CD14-positive monocyte (primary cell): ENCODE data around the gene DLG1. TPM values are rescaled to one million over a fixed set of nuclear protein-coding genes. Genes with fewer than 3 reads are reported as not detected.
"Not testable (repeated sequence)": the region's sequence is repeated elsewhere in the genome, so short reads cannot be mapped to it uniquely, and the experiment has no call there.

ENCODE experiments used
- DNase-seq, 3 donors: peaks; one replicate each; pipeline ENCODE4 v3.0.0-alpha.2; 2011 to 2022
- H2AFZ ChIP-seq: 2 replicates; pipeline ENCODE4 v1.6.0; 2012; ENCODE audit warnings: mild to moderate bottlenecking, low read depth, low read length, inconsistent platforms; ENCODE audit not compliant: insufficient read depth, poor library complexity, severe bottlenecking
- H3K27ac ChIP-seq, 2 donors: 1 replicate in 1 of 2; 2 replicates in 1 of 2; pipeline ENCODE4 v1.5.1; 2012 to 2013; ENCODE audit warnings: low read length in 2 of 2, control low read depth in 1 of 2, inconsistent platforms in 1 of 2, low read depth in 1 of 2, mild to moderate bottlenecking in 1 of 2
- H3K27me3 ChIP-seq, 2 donors: one replicate each; pipeline versions ENCODE4 v1.6.0 to v1.6.1; 2011 to 2013; ENCODE audit warnings: low read length in 2 of 2; ENCODE audit not compliant: control insufficient read depth in 2 of 2, insufficient read depth in 2 of 2
- H3K36me3 ChIP-seq, 2 donors: replicated peaks in 1 of 2; 1 replicate in 1 of 2; 2 replicates in 1 of 2; pipeline versions ENCODE4 v1.5.1 to v1.6.1; 2012 to 2013; ENCODE audit warnings: low read length in 2 of 2, control low read depth in 1 of 2, inconsistent platforms in 1 of 2, mild to moderate bottlenecking in 1 of 2; ENCODE audit not compliant: insufficient read depth in 2 of 2, control insufficient read depth in 1 of 2
- H3K4me1 ChIP-seq, 2 donors: 1 replicate in 1 of 2; 2 replicates in 1 of 2; pipeline versions ENCODE4 v1.5.1 to v1.6.1; 2012 to 2013; ENCODE audit warnings: low read length in 2 of 2, control low read depth in 1 of 2, inconsistent platforms in 1 of 2, mild to moderate bottlenecking in 1 of 2, moderate library complexity in 1 of 2; ENCODE audit not compliant: insufficient read depth in 2 of 2, control insufficient read depth in 1 of 2
- H3K4me2 ChIP-seq: replicated peaks from 2 replicates; pipeline ENCODE3; 2012; ENCODE audit warnings: low read length, moderate library complexity, mild to moderate bottlenecking; ENCODE audit not compliant: poor library complexity, severe bottlenecking; ENCODE audit errors: extremely low read depth
- H3K4me3 ChIP-seq, 3 experiments: fragments of 200-600 bp in 1 of 3; sonication (generic) in 1 of 3; replicated peaks in 1 of 3; 1 replicate in 2 of 3; 2 replicates in 1 of 3; pipeline ENCODE4 v1.5.1; 2011 to 2013; ENCODE audit warnings: low read length in 3 of 3, mild to moderate bottlenecking in 3 of 3, control low read depth in 2 of 3, low read depth in 2 of 3, inconsistent platforms in 1 of 3, moderate library complexity in 1 of 3
- H3K79me2 ChIP-seq: 2 replicates; pipeline ENCODE4 v1.6.0; 2012; ENCODE audit warnings: mild to moderate bottlenecking, control low read depth, inconsistent platforms, low read length, moderate library complexity; ENCODE audit not compliant: insufficient read depth
- H3K9ac ChIP-seq: 2 replicates; pipeline ENCODE4 v1.6.0; 2017; ENCODE audit warnings: low read length, mild to moderate bottlenecking; ENCODE audit not compliant: insufficient read depth, poor library complexity, severe bottlenecking
- H3K9me3 ChIP-seq, 2 donors: replicated peaks in 1 of 2; 1 replicate in 1 of 2; 2 replicates in 1 of 2; pipeline versions ENCODE4 v1.5.1 to v1.6.1; 2012 to 2013; ENCODE audit warnings: low read length in 2 of 2, control low read depth in 1 of 2; ENCODE audit not compliant: control insufficient read depth in 1 of 2, insufficient read depth in 1 of 2
- H4K20me1 ChIP-seq: 2 replicates; pipeline ENCODE4 v1.6.0; 2012; ENCODE audit warnings: mild to moderate bottlenecking, low read length, control low read depth, moderate library complexity; ENCODE audit not compliant: insufficient read depth
- H3K27ac Mint-ChIP-seq, 7 donors: one replicate each; pipeline ENCODE4 v1.8.0; 2020; ENCODE audit warnings: mild to moderate bottlenecking in 7 of 7, mixed read lengths in 7 of 7, moderate library complexity in 6 of 7, inconsistent platforms in 2 of 7
- H3K27me3 Mint-ChIP-seq, 3 donors: one replicate each; pipeline ENCODE4 v1.8.0; 2021 to 2022; ENCODE audit warnings: low read depth in 3 of 3, mild to moderate bottlenecking in 3 of 3, mixed read lengths in 3 of 3, moderate library complexity in 3 of 3, inconsistent platforms in 1 of 3
- H3K36me3 Mint-ChIP-seq, 2 donors: one replicate each; pipeline ENCODE4 v1.8.0; 2020; ENCODE audit warnings: mixed read lengths in 2 of 2, inconsistent platforms in 1 of 2, mild to moderate bottlenecking in 1 of 2
- H3K4me1 Mint-ChIP-seq: one replicate; pipeline ENCODE4 v1.8.0; 2020; ENCODE audit warnings: mild to moderate bottlenecking, mixed read lengths
- H3K4me3 Mint-ChIP-seq, 2 donors: one replicate each; pipeline ENCODE4 v1.8.0; 2020; ENCODE audit warnings: mild to moderate bottlenecking in 2 of 2, mixed read lengths in 2 of 2, moderate library complexity in 1 of 2
- H3K9me3 Mint-ChIP-seq, 7 donors: one replicate each; pipeline ENCODE4 v1.8.0; 2020 to 2022; ENCODE audit warnings: mixed read lengths in 7 of 7, mild to moderate bottlenecking in 6 of 7, moderate library complexity in 6 of 7, inconsistent platforms in 2 of 7
- CTCF ChIP-seq: fragments of 200-600 bp; IDR thresholded peaks from one replicate; pipeline ENCODE4 v1.8.0; 2022; ENCODE audit warnings: antibody characterized with exemption, mild to moderate bottlenecking
- WGBS: methylation state at CpG from one replicate; pipeline ENCODE4 v1.1.5; 2013; ENCODE audit warnings: missing lambda C conversion rate; ENCODE audit not compliant: insufficient coverage; 5-methylcytosine and 5-hydroxymethylcytosine counted together
- intact Hi-C, 2 donors: fragments of 100-400 bp; cut with micrococcal nuclease; formaldehyde crosslinking; loops; one replicate each; pipeline versions ENCODE4 v1.15.0 to v1.15.1; 2023
- polyA plus RNA-seq, 3 donors: library from polyadenylated mRNA; depleted of rRNA in 1 of 3; unstranded in 2 of 3; stranded (reverse) in 1 of 3; fragments of 300-500 nt in 2 of 3; fragments of >200 nt in 1 of 3; fragmentation: Illumina TruSeq in 2 of 3; gene quantifications; 1 replicate in 2 of 3; 2 replicates in 1 of 3; pipeline ENCODE4 v1.2.3, GENCODE V29; 2012 to 2021

DLG1 gene
- polyA plus RNA-seq, 3 donors = 6.5 to 21.9 (median 10.2) TPM

- Histone ChIP-seq H3K4me1 (no peaks in the 10 kb centered on the region), H3K79me2 (peaks cover 23% of the 10 kb centered on the region), H4K20me1 (peaks cover 11% of the 10 kb centered on the region), H3K4me2 (no peak overlapping the region), H3K27me3 (no peaks in the 10 kb centered on the region), H3K36me3 (peaks cover 34 to 72% of the 10 kb centered on the region in 2 donors), H2AFZ (no peak overlapping the region), H3K9me3 (no peaks in the 10 kb centered on the region), H3K4me3 (no peak overlapping the region), H3K9ac (no peak overlapping the region), H3K27ac (peak overlapping the region in 1 of 2 donors; percentile 16)
- Mint-ChIP-seq H3K27me3 (no peaks in the 10 kb centered on the region), H3K9me3 (no peaks in the 10 kb centered on the region), H3K4me3 (no peak overlapping the region), H3K4me1 (peaks cover 2% of the 10 kb centered on the region), H3K27ac (no peak overlapping the region), H3K36me3 (peaks cover 39 to 59% of the 10 kb centered on the region in 2 donors)
- intact Hi-C loops = no loop called here
- TF ChIP-seq CTCF = no peak
- no peak for DNase-seq
Observed at GRCh38 chr3:197278933-197279332, 19.5 kb downstream of the DLG1 start.

- H2AFZ ChIP-seq, H3K4me3 Mint-ChIP-seq, H3K9me3 Mint-ChIP-seq, H3K9ac ChIP-seq, H3K4me1 ChIP-seq, H3K4me3 ChIP-seq, intact Hi-C loops, H3K4me2 ChIP-seq, DNase-seq, H3K9me3 ChIP-seq, H3K27me3 Mint-ChIP-seq, H3K27me3 ChIP-seq, H3K27ac ChIP-seq, H3K27ac Mint-ChIP-seq, H3K4me1 Mint-ChIP-seq: not testable (repeated sequence)
- 95% methylated on average over 7 of the region's 8 CpGs for WGBS
- Histone ChIP-seq H3K36me3 (peaks cover 29 to 67% of the 10 kb centered on the region in 2 donors), H3K79me2 (peaks cover 41% of the 10 kb centered on the region), H4K20me1 (peaks cover 18% of the 10 kb centered on the region)
- peaks cover 38 to 64% of the 10 kb centered on the region in 2 donors for H3K36me3 Mint-ChIP-seq
Observed at GRCh38 chr3:197276808-197277207, 21.6 kb downstream of the DLG1 start.
